Measurements from ENCODE around the gene DZIP3. TPM values are rescaled to one million over a fixed set of nuclear protein-coding genes. Genes with fewer than 3 reads are reported as not detected.

Gene DZIP3
- total and polyA plus RNA-seq, 2 donors (not counting 1 experiment from before 2014, with no cell fraction given) = 6.8 to 11.1 TPM

- no peaks in the 10 kb centered on the region for H3K36me3 ChIP-seq (replicated peaks in 1 of 2; ENCODE audit: control extremely low read depth in 1 of 2, control insufficient read depth in 1 of 2, extremely low read depth in 1 of 2, insufficient read depth in 2 of 2, low read length in 1 of 2)
- no peaks in the 10 kb centered on the region for H3K27me3 ChIP-seq (replicated peaks in 1 of 4; ENCODE audit: control extremely low read depth in 1 of 4, control insufficient read depth in 3 of 4, insufficient read depth in 4 of 4, low read length in 3 of 4)
- H3K27ac Mint-ChIP-seq = no peak overlapping the region
- peaks cover 27% of the 10 kb centered on the region for H3K4me1 Mint-ChIP-seq
- H3K27me3 Mint-ChIP-seq = no peaks in the 10 kb centered on the region
- H3K4me1 ChIP-seq (ENCODE audit: control insufficient read depth in 2 of 2, insufficient read depth in 2 of 2, low read length in 2 of 2) = peaks cover 29 to 32% of the 10 kb centered on the region in 2 donors
- H2AFZ ChIP-seq (ENCODE audit: insufficient read depth, low read depth, low read length, poor library complexity, severe bottlenecking) = no peak overlapping the region
- no peak overlapping the region for H3K27ac ChIP-seq (ENCODE audit: low read length in 2 of 2)
- H3K9ac ChIP-seq (ENCODE audit: low read length) = no peak overlapping the region
- H3K4me3 ChIP-seq (ENCODE audit: control extremely low read depth in 1 of 5, extremely low read depth in 1 of 5, insufficient read depth in 1 of 5, low read depth in 2 of 5, low read length in 4 of 5) = no peak overlapping the region
- ATAC-seq (ENCODE audit: low read depth) (no peak), DNase-seq (no peak)
- no peak overlapping the region for H3K4me3 Mint-ChIP-seq
- no peaks in the 10 kb centered on the region for H3K9me3 Mint-ChIP-seq (ENCODE audit: insufficient read depth)
- TF ChIP-seq CTCF (IDR thresholded peaks at IDR 0.05) = no peak
- TF ChIP-seq EZH2 (IDR thresholded peaks at IDR 0.05; ENCODE audit: borderline replicate concordance, insufficient read depth, low read depth, low read length, poor library complexity, severe bottlenecking) = no peak
- WGBS (ENCODE audit: insufficient coverage) = 67% methylated on average over 3 of the region's 4 CpGs
- H3K4me2 ChIP-seq (replicated peaks; ENCODE audit: low read depth, low read length, poor library complexity, severe bottlenecking) = no peak overlapping the region
- ChIA-PET CTCF (no interaction called here), POLR2A (no interaction called here)
- no peaks in the 10 kb centered on the region for H3K9me3 ChIP-seq (ENCODE audit: control extremely low read depth in 1 of 3, control insufficient read depth in 2 of 3, insufficient read depth in 1 of 3, low read length in 2 of 3)
- intact Hi-C loops (cut with micrococcal nuclease) = no loop called here
- no peaks in the 10 kb centered on the region for H4K20me1 ChIP-seq (ENCODE audit: control insufficient read depth, insufficient read depth, low read length, poor library complexity, severe bottlenecking)
- H3K79me2 ChIP-seq (ENCODE audit: control insufficient read depth, insufficient read depth, low read length) = peaks cover 6% of the 10 kb centered on the region
Measured at GRCh38 chr3:108605491-108605890, 16.0 kb downstream of the DZIP3 start.

GRCh38 chr3:108608750-108609149 is 19.2 kb downstream of the DZIP3 start:
- H3K79me2 ChIP-seq (ENCODE audit: control insufficient read depth, insufficient read depth, low read length) = peaks cover 6% of the 10 kb centered on the region
- Mint-ChIP-seq H3K9me3 (ENCODE audit: insufficient read depth) (no peaks in the 10 kb centered on the region), H3K4me1 (peaks cover 6% of the 10 kb centered on the region), H3K27me3 (no peaks in the 10 kb centered on the region), H3K4me3 (no peak overlapping the region), H3K27ac (no peak overlapping the region)
- H3K27me3 ChIP-seq (replicated peaks in 1 of 4; ENCODE audit: control extremely low read depth in 1 of 4, control insufficient read depth in 3 of 4, insufficient read depth in 4 of 4, low read length in 3 of 4) = no peaks in the 10 kb centered on the region
- ChIA-PET POLR2A (no interaction called here), CTCF (no interaction called here)
- no peak overlapping the region for H3K4me3 ChIP-seq (ENCODE audit: control extremely low read depth in 1 of 5, extremely low read depth in 1 of 5, insufficient read depth in 1 of 5, low read depth in 2 of 5, low read length in 4 of 5)
- DNase-seq (no peak), ATAC-seq (ENCODE audit: low read depth) (no peak)
- no peaks in the 10 kb centered on the region for H3K9me3 ChIP-seq (ENCODE audit: control extremely low read depth in 1 of 3, control insufficient read depth in 2 of 3, insufficient read depth in 1 of 3, low read length in 2 of 3)
- no CpG with 5 or more reads among the region's 4 CpGs for whole genome bisulfite sequencing (ENCODE audit: insufficient coverage)
- peaks cover 6 to 10% of the 10 kb centered on the region in 2 donors for H3K4me1 ChIP-seq (ENCODE audit: control insufficient read depth in 2 of 2, insufficient read depth in 2 of 2, low read length in 2 of 2)
- no peak overlapping the region for H3K9ac ChIP-seq (ENCODE audit: low read length)
- H4K20me1 ChIP-seq (ENCODE audit: control insufficient read depth, insufficient read depth, low read length, poor library complexity, severe bottlenecking) = no peaks in the 10 kb centered on the region
- no peak overlapping the region for H3K27ac ChIP-seq (ENCODE audit: low read length in 2 of 2)
- no peak overlapping the region for H2AFZ ChIP-seq (ENCODE audit: insufficient read depth, low read depth, low read length, poor library complexity, severe bottlenecking)
- TF ChIP-seq EZH2 (IDR thresholded peaks at IDR 0.05; ENCODE audit: borderline replicate concordance, insufficient read depth, low read depth, low read length, poor library complexity, severe bottlenecking) (no peak), CTCF (IDR thresholded peaks at IDR 0.05) (no peak)
- peaks cover 0 to 8% of the 10 kb centered on the region in 2 experiments for H3K36me3 ChIP-seq (replicated peaks in 1 of 2; ENCODE audit: control extremely low read depth in 1 of 2, control insufficient read depth in 1 of 2, extremely low read depth in 1 of 2, insufficient read depth in 2 of 2, low read length in 1 of 2)
- intact Hi-C loops (cut with micrococcal nuclease) = no loop called here
- H3K4me2 ChIP-seq (replicated peaks; ENCODE audit: low read depth, low read length, poor library complexity, severe bottlenecking) = no peak overlapping the region
